Measurements from ENCODE around the gene RGS1. TPM values are rescaled to one million over a fixed set of nuclear protein-coding genes. Genes with fewer than 3 reads are reported as not detected.

Gene RGS1
- total and polyA plus RNA-seq, 11 donors, result 0.28 to 20.4 (median 1.1) TPM; not detected in 1

DNA sequence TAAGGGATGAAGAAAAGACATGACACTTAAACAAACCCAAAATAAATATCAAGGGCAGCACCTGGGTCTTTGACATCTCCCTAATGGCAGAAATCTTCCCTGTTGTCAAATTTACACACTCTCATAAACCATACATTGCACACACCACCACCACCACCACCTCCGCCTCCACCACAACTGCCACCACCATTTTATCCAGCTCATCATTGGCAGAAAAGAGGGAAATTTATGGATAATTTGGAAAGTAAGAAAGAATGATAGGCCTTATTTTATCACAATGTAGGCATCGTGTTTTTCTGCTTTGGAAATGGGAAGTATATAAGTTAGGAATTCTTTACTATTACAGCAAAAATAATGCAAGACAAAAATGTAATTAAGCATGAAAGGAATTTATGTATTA, 33.1 kb downstream of the RGS1 start:
- ATAC-seq (no peak), DNase-seq (no peak)
- no peak overlapping the region for H3K27ac ChIP-seq
- intact Hi-C loops (cut with DNase I), result loop anchor here in 7 of 10 donors (2.0 to 10.0 kb wide), 5 partner anchors 131 to 406 kb away; partner anchors contain the start of gene RGS2 (in 2 of the 7)
- H3K36me3 ChIP-seq, result no peaks in the 10 kb centered on the region
- H3K27me3 ChIP-seq, result no peaks in the 10 kb centered on the region
- no peak overlapping the region for H3K4me3 ChIP-seq
- H3K4me1 ChIP-seq, result peaks cover 0 to 16% (median 0%) of the 10 kb centered on the region in 12 donors
- TF ChIP-seq POLR2A (IDR thresholded peaks at IDR 0.05), result no peak
- TF ChIP-seq, protein P1, sequence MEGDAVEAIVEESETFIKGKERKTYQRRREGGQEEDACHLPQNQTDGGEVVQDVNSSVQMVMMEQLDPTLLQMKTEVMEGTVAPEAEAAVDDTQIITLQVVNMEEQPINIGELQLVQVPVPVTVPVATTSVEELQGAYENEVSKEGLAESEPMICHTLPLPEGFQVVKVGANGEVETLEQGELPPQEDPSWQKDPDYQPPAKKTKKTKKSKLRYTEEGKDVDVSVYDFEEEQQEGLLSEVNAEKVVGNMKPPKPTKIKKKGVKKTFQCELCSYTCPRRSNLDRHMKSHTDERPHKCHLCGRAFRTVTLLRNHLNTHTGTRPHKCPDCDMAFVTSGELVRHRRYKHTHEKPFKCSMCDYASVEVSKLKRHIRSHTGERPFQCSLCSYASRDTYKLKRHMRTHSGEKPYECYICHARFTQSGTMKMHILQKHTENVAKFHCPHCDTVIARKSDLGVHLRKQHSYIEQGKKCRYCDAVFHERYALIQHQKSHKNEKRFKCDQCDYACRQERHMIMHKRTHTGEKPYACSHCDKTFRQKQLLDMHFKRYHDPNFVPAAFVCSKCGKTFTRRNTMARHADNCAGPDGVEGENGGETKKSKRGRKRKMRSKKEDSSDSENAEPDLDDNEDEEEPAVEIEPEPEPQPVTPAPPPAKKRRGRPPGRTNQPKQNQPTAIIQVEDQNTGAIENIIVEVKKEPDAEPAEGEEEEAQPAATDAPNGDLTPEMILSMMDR (IDR thresholded peaks at IDR 0.05), result no peak
- H3K9me3 ChIP-seq, result no peaks in the 10 kb centered on the region
- 72 to 94% (median 91%) methylated on average over 2 of the region's 2 CpGs for WGBS, 4 donors

DNA sequence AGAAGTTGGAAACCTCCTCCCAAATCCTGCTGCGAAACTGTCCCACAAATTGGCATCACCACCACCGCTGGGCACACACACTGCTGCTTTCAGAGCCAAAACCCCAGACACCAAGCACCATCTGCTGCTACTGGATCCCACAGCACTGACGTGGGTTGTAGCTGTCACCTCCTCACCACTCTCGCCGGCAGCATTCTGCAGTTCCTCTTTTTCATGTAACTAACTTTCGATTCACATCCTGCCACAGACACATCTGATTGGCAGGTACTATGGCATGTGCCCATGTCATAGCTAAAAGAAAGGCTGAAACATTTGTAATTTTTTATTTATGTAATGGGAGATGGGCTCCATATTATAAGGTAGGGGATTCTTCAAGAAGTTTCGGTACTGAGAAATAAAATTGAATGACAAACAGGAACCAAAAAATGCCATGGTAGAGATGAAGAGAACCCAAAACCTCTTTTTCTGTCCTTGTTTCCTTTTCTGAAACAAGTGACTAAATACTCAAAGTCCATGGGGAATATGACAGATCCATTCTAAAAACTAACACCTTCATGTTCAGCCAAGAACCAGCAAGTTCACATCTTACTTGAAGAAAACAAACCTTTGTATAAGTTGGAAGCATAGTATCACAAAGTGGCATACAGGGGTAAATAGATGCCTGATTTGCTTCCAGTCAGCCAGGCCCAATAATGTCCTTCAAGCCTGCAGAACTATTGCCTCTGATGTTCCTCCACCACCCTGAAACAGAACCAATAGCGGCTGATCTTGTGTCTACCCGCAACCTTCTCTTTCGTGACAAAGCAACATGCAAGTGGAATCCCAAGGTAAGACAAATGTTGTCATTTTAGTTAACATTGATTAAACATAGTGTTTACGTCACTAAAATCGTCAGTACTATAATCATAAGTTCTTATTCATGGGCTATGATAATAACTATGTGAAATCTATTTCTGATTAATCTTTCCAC, 33.8 kb downstream of the RGS1 start:
- H3K27ac ChIP-seq, result peak overlapping the region in 1 of 12 donors; percentile 41
- peaks cover 0 to 16% (median 0%) of the 10 kb centered on the region in 12 donors for H3K4me1 ChIP-seq
- no peaks in the 10 kb centered on the region for H3K27me3 ChIP-seq
- DNase-seq (peak; percentile 26 to 60 (median 32)), ATAC-seq (peak; percentile 39 to 79 (median 61))
- no peak for TF ChIP-seq POLR2A (IDR thresholded peaks at IDR 0.05)
- TF ChIP-seq, protein P1 (IDR thresholded peaks at IDR 0.05), result no peak
- H3K4me3 ChIP-seq, result no peak overlapping the region
- intact Hi-C loops (cut with DNase I), result loop anchor here (2.0 to 10.0 kb wide), 8 partner anchors 132 to 415 kb away; partner anchors contain the start of gene RGS2 (in 4 of the 10)
- H3K9me3 ChIP-seq, result no peaks in the 10 kb centered on the region
- 70 to 76% (median 75%) methylated on average over 12 of the region's 12 CpGs for WGBS, 4 donors
- H3K36me3 ChIP-seq, result no peaks in the 10 kb centered on the region

DNA sequence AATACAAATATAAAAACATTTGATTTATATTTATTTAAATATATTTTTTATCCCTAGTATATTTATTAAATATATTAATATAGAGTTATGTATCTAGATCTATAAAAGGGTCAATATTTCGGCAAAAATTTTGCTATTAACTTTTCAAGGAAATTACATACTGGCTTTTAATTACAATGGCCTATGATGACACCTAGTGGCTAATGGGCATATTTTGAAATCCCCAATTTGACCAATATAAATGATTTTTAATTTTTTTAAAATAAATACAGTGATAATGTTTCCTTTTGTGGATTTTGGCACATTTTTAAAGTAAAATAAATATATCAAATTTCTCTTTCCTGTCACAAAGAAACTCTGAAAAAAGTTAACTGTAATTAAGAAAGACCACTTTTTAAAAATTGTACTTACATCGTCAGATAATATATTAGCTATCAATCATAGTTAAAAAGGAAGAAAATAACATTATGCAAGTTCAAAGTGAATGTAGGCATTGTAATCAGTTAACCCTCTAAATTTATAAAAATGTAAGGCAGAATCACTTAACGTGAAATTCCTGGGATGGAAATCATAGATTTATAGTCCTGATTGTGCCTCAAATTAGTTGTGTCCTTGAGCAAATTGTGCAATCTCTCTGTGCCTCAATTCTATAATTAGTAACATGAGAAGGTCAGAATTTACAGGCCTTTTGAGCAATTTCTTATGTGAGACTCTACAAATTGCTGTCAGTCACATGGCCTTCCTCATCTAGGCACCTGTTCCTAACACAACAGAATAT, 34.7 kb downstream of the RGS1 start:
- intact Hi-C loops (cut with DNase I), result loop anchor here in 8 of 10 donors (2.0 to 10.0 kb wide), 7 partner anchors 133 to 414 kb away; partner anchors contain the start of gene RGS2 (in 2 of the 8)
- H3K4me3 ChIP-seq, result no peak overlapping the region
- no peak for ATAC-seq
- H3K9me3 ChIP-seq, result no peaks in the 10 kb centered on the region
- no peak overlapping the region for H3K27ac ChIP-seq
- WGBS, 4 donors, result 63 to 69% (median 66%) methylated on average over 3 of the region's 3 CpGs
- H3K36me3 ChIP-seq, result no peaks in the 10 kb centered on the region
- peaks cover 0 to 11% (median 0%) of the 10 kb centered on the region in 12 donors for H3K4me1 ChIP-seq
- no peak for DNase-seq
- TF ChIP-seq POLR2A (IDR thresholded peaks at IDR 0.05), result no peak
- TF ChIP-seq, protein P1 (IDR thresholded peaks at IDR 0.05), result peak; percentile 39 to 76 (median 60)
- no peaks in the 10 kb centered on the region for H3K27me3 ChIP-seq
